Measurements from ENCODE around the gene MPZL1. TPM values are rescaled to one million over a fixed set of nuclear protein-coding genes. Genes with fewer than 3 reads are reported as not detected.

MPZL1 gene
- total RNA-seq, 1 donor from 2014 or later: 66.9 TPM

GRCh38 chr1:167751676-167752075, 29.9 kb downstream of the MPZL1 start:
- DNase-seq: peak; percentile 3

GRCh38 chr1:167752219-167752985, 30.6 kb downstream of the MPZL1 start:
- DNase-seq: no peak

GRCh38 chr1:167755654-167756053, 33.9 kb downstream of the MPZL1 start:
- no peak for DNase-seq

- no peak for DNase-seq
Measured at GRCh38 chr1:167756730-167757405, 35.1 kb downstream of the MPZL1 start.

GRCh38 chr1:167757433-167758309, 35.9 kb downstream of the MPZL1 start:
- DNase-seq: no peak

- DNase-seq: no peak
Measured at GRCh38 chr1:167761400-167761799, 39.6 kb downstream of the MPZL1 start.

- DNase-seq: no peak
Measured at GRCh38 chr1:167762061-167762746, 40.4 kb downstream of the MPZL1 start.

- no peak for DNase-seq
Measured at GRCh38 chr1:167763525-167764220, 41.9 kb downstream of the MPZL1 start.

- DNase-seq: no peak
Measured at GRCh38 chr1:167764458-167765330, 42.9 kb downstream of the MPZL1 start.

GRCh38 chr1:167765496-167765895, 43.7 kb downstream of the MPZL1 start:
- DNase-seq: no peak

- DNase-seq: no peak
Measured at GRCh38 chr1:167766538-167766937, 44.8 kb downstream of the MPZL1 start.

GRCh38 chr1:167767761-167768160, 46.0 kb downstream of the MPZL1 start:
- no peak for DNase-seq

GRCh38 chr1:167770127-167770526, 48.3 kb downstream of the MPZL1 start:
- DNase-seq: no peak

GRCh38 chr1:167772436-167772835, 50.7 kb downstream of the MPZL1 start:
- no peak for DNase-seq

- no peak for DNase-seq
Measured at GRCh38 chr1:167773516-167773915, 51.7 kb downstream of the MPZL1 start.

- DNase-seq: no peak
Measured at GRCh38 chr1:167774710-167775109, 52.9 kb downstream of the MPZL1 start.

GRCh38 chr1:167775178-167775577, 53.4 kb downstream of the MPZL1 start:
- no peak for DNase-seq

- DNase-seq: no peak
Measured at GRCh38 chr1:167776151-167776550, 54.4 kb downstream of the MPZL1 start.

GRCh38 chr1:167776616-167777268, 55.0 kb downstream of the MPZL1 start:
- DNase-seq: no peak

- DNase-seq: no peak
Measured at GRCh38 chr1:167777269-167777650, 55.5 kb downstream of the MPZL1 start.
